Activated CD8-positive, alpha-beta memory T cell treated with anti-CD3 and anti-CD28 coated beads, Interleukin-2, amount 50 U/mL, for 24 hours (primary cell): ENCODE measurements around the gene VPS33A.
A peak's percentile ranks its signal among the peaks of the same experiment; 100 is the strongest.

Experiments
- DNase-seq: peaks from one replicate; pipeline ENCODE4 v3.0.0-alpha.2; 2020; ENCODE audit errors: extremely low read depth

The VPS33A gene

DNA sequence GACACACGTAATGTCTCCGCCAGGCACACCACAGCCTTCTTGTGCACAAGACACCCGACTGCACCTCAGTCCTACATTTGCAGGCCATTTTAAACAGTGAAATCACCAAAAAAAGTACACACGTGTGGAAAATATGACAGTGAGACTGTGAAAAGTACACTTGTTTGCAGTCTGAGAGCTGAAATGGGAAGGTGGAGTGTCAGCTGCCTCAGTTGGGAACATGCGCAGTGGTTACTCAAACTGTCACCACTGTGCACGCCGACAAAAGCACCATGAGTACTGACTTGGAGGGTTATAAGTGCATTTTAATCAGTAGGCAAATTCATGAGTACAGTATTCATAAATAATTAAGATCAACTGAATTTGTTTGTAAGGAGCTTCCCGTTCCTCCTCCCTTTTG is 15.8 kb downstream of the VPS33A start:
- no peak for DNase-seq

DNA sequence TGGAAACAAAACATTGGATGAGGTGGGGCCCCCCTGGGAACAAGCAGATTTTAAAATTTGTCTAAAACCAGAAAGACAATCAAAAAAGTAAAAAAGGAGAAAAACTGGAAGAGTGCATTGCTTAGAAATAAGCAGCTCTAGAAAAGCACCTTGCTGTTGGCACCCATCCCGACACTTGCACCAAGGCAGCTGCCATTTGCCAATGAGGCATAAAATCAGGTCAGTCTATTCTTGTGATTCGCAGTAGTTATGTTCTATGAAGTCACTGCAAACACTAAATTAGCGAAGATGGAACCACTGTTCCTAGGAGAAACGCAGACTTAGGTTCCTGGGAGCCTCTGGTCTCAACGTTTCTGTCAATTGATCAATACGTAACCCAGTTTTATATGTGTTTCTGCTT is 16.2 kb downstream of the VPS33A start:
- no peak for DNase-seq

DNA sequence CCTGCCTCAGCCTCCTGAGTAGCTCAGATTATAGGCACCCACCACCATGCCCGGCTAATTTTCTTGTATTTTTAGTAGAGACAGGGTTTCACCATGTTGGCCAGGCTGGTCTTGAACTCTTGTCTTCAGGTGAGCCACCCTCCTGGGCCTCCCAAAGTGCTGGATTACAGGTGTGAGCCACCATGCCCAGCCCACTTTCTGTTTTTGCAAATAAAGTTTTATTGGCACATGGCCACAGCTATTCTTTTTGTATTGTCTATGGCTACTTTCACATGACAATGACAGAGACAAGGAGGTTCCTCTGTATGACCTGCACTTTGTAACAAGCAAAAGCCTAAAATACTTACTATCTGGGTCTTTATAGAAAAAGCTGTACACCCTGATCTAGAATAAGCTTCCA is 20.7 kb downstream of the VPS33A start:
- DNase-seq: no peak

DNA sequence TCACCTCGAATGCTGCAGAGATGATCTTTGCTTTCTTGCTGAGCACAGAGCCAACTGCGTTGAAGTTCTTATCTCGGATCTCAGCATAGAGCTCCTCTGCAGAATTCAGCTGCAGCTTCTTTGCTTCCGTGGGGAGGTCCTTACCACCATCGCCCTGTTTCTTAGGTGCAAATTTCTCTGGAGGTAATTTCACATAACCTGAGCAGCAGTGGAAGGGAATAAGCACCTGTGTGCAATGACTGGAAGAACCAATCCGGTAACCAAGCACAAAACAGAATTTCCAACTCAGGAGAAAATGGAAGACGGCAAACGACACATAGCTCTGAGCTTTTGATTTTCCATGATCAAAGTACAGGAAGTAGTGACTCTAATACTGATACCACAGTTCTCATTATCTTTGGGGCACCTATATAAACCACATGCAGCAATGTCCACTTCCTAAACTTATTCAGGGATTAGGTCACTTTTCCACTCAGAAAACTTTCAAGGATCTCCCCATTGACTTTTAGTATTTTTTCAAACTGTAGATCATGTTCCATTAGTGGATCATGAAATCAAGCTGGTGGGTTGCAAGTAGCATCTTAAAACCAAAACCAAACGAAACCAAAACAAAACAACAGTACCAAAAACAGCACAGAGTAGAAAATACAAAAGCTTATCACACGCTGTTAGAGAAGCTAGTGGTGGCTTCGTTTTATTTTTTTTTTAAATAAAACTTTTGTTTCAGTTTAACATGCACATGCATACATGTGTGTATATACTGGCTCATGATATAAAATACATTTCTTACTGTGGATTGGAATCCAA is 21.5 kb downstream of the VPS33A start:
- no peak for DNase-seq

DNA sequence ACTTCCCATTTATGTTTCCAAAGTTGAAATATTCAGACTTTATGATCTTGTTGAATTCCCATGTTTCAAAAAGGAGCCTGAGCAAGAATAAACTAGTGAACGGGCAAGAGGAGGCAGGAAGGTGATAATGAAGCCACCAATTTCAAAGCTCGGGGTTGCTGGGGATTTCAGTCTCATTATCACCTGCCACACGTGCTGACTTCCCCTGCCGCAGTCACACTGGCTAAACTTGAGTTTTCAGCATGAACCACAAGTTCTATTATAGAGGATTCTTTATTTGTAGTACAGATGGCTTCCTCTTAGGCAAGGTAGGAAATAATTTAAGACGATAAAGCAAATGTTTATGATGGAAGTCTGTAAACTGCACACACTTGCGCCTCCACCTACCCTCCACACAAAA is 22.3 kb downstream of the VPS33A start:
- DNase-seq: no peak

DNA sequence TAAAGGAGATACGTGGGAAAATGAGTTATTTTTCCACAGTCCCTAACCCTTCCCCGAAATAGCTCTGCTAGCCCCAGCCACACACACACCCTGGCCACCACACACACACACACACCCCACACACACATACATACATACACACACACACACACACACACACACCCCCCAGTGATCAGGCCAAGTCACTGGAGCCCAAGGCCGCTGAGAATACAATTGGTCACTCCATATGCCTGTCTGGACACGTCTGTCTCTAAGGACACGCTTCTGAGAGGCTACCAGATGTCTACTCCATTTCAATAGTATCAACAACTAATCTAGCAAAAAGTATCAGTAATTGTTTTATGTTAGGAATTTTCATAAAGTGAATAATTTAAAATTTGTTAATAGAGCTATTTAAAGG is 27.4 kb downstream of the VPS33A start:
- DNase-seq: no peak

DNA sequence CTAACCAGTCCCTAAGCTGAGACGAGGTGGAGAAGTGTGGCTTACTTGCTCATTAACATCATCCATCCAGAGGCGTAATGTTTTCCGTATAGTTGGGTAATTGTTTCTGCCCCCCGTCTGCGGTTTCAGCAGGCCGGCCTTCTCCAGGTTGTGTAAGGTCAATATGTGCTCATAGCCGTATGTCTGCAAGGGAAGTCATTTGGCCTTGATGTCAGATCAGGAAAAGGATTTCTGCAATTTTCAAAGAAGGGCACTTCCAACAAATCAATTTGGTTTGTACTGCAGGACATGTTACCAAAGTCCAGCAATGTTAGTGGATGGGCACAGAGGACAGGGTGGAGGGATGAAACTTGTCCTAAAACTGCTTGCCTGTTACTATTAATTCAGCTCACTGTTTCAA is 30.6 kb downstream of the VPS33A start:
- no peak for DNase-seq

DNA sequence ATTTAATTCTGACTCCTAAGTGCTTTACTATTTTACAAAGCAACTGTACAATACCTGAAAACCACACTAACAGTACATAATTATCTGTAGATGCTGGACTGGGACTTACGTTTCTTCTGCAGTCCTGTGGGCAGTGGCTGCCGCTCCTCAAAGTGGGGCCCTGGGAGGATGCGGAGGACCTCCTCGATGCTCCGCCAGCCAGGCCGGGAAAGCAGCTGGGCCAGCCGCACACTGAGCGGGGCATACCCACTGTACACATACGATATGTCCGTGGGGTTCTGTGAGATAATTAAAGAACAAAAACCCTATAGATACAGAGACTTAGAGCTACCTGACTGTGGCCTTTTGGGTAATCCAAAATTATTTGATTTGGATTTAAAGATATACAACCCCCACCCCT is 33.6 kb downstream of the VPS33A start:
- DNase-seq: no peak

DNA sequence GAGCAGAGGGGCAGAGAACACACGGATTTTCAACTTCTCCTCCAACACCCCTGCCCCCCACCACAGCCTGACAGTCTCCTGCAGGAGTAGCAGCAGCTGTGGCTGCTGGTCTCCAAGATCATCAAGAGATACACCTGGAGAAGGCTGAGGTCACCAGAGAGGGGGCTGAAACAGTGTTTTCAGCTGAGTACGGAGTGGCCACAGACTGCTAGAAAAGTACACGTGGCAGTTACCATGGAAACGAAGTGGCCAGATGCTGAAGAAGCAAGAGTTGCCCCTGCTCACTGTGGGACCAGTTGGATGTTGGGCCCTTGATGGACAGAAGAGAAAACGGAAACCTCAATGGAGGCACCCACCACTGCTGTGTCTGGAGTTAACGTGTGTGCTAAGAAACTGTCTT is 35.5 kb downstream of the VPS33A start:
- DNase-seq: no peak

DNA sequence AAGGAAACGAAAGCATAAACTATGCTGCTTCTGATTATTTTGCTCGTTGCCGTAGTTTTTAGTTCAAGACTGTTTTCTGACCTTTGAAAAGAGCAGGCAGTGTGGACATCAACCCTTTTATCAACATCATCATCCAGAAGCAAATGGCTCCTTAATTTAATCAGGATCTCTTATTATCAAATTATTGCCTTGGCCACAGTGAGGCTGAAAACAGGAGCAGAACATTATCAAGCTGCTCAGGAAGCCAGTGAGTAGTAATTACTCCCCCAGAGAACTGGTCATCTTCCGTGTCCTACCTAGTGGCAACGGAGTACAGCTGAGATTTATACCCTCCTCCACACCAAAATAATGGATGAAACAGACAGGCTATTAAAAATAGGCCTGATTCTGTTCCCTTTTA is 38.2 kb downstream of the VPS33A start:
- no peak for DNase-seq

DNA sequence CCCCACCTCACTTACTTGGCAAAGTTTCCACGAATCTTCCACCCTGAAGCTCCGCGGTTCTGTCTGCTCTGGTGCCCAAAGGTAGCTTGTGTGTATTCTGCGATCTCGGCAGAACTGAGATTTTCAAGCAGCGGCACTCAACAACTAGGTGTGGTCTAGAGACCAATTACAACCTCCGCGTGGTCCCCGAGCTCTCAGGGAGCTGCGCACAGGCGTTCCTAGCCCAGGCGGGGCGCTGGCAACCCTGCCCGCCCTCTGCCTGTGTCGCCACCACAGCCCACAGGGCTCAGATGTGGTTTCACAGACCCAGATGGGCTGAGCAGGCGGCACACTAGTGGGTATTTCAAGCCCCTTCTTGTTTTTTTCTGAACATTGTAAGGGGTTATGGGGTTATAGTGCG is 39.0 kb downstream of the VPS33A start:
- DNase-seq: no peak

DNA sequence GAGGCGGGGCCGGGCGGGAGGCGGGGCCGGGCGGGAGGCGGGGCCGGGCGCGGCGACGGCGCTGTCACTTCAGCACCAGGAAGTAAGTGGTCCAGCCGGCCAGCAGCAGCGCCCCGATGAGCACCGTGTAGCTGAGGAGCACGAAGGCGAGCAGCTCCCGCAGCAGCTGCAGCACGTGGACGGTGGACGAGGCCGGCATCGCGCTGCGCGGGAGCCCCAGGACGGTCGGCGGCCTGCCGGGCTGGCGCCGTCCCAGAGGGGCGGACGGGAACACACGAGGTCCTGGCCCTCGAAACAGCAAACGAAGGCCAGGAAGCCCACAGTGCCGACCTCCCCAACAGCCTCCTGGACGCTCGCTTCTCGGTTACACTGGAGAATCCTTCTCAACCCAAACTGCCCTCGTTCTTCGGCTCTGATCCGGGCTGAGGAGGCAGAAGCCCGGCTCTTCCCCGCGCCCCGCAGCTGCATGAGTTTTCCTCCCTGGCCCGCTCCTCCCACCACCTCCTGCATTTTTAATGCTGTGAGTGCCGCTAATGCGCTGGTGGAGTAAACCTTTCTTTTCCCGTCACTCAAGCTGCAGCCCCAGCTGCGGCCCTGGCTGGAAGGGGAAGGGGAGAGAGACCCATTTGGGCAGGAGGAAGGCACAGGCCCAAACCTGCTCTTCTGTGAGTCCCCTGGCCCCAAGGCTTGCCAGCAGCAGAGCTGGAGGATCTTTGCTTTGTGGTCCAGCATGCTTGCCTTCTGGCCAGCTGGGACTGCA is 39.7 kb downstream of the VPS33A start:
- DNase-seq: no peak

DNA sequence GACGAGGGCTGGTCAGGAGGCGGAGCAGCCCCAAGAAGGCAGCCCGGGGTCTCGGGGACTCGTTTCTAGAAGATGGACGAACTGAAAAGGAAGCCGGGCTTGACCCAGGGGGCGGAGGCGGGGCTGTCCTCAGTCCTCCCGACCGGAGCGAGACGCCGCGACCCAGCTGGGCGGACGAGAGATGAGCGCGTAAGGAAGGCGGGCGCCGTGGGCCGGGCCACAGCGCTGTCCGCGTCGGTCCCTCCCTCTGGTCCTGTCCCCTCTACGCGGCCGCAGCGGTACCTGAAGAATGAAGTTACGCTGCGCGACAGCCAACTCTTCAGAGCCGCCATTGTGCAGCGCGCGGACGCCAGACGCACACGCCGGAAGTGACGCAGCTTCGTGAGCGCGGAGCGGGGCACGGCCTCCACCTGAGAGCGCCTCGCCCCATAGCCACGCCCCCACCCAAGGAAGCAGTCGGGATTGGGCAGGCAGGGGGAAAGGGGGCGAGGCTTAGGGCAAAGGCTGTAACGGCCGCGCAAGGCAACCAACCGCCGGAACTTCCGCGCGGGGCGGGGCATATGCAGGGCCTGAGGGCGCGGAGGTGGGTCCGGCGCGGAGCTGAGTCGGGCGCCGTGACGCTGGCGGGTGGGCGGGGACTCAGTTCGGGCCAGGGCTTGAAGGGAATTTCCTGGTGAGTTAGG is 40.5 kb downstream of the VPS33A start, which contains the start of gene DIABLO:
Gene DIABLO, minus strand, starts transcription at position 370 of the 683 bp plus-strand sequence. Its CDS starts 38 bp downstream, at position 332.
- peak; percentile 99 for DNase-seq

DNA sequence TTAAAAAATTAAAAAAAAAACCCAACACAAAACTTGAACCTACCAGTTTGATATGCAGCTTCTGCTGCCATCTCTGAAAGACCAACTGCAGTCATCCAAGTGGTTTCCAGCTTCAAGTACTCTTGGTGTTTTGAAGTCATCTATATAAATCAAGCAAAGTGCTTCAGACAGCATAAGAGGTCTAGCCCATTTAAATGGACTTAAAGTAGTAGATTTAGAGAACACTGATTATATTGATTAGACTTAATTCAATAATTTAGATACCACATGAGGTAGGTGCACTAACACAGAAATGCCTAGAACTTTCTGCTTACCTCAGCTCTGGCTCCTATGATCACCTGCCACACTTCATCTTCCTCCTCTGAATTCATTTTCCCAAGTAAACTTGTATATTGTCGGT is 49.8 kb downstream of the VPS33A start:
- DNase-seq: no peak

DNA sequence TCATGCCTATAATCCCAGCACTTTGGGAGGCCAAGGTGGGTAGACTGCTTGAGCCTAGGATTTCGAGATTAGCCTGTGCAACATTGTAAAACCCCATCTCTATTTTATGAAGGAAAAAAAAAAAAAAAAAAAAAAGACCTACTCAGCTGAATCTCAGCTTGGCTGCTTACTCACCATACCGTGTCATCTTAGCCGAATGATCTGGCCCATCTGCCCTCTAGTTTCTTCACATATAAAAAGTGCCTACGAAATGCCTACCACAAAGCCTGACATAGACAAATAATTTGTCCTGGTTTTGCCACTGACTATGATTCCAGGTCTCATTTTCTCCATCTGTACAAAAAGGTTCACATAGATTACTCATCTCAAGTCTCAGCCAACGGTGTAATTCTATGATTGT is 50.5 kb downstream of the VPS33A start:
- no peak for DNase-seq

DNA sequence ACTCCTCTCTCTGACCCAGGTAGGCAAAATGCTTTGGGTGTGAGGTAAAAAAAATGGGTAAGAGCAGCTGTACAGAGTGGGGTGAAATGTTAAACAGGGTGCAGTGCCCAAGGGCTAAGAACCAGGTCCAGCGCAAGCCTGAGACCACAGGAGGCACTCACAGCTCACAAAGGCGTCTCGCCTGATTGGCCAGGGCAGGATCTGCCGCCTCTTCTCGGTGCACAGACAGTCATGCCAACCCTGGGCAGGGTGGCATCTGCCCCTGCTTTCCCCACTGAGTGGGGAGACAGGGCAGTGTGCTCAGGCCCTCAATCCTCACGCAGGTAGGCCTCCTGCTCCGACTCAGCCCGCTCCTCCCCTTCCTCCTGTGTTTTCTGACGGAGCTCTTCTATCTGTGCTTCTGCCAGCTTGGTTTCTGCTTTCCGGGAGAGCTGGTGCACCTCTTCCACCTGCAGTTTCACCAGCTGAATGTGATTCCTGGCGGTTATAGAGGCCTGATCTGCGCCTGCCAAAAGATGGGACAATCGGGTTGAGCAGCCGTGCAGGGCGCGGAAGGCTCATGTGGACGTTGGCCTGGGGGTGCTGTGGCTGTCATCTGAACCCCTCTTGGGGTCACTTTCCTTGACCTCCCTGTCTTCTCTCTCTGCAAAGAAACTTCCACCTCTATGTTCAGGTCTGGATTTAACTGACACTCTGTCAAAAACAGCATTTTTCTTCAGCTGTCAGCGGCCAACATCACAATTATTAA is 58.0 kb downstream of the VPS33A start:
- no peak for DNase-seq

DNA sequence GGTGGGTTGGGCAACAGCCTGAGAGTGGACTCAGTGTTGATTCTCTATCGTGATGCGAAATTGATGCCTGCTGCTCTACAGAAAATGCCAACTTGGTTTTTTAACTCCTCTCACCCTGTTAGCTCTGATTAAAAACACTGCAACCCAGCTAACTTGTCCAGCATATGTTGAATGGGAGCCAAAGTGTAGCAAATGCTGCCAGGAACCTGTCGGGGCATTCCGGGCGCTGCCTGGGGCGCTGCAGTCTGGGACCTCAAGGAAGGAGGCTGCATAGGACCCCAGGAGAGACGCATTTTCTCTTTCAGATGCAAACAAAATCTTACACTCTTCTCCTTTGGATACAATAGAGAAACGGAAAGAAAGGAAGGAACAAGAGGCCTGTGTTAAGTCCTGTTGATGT is 58.9 kb downstream of the VPS33A start:
- no peak for DNase-seq

DNA sequence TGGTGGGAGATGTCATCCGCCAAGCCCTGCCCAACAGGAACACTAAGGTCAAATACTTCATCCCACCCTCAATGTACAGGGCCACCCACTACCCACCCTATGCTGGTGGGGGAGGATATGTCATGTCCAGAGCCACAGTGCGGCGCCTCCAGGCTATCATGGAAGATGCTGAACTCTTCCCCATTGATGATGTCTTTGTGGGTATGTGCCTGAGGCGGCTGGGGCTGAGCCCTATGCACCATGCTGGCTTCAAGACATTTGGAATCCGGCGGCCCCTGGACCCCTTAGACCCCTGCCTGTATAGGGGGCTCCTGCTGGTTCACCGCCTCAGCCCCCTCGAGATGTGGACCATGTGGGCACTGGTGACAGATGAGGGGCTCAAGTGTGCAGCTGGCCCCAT is 59.3 kb downstream of the VPS33A start:
- DNase-seq: no peak

DNA sequence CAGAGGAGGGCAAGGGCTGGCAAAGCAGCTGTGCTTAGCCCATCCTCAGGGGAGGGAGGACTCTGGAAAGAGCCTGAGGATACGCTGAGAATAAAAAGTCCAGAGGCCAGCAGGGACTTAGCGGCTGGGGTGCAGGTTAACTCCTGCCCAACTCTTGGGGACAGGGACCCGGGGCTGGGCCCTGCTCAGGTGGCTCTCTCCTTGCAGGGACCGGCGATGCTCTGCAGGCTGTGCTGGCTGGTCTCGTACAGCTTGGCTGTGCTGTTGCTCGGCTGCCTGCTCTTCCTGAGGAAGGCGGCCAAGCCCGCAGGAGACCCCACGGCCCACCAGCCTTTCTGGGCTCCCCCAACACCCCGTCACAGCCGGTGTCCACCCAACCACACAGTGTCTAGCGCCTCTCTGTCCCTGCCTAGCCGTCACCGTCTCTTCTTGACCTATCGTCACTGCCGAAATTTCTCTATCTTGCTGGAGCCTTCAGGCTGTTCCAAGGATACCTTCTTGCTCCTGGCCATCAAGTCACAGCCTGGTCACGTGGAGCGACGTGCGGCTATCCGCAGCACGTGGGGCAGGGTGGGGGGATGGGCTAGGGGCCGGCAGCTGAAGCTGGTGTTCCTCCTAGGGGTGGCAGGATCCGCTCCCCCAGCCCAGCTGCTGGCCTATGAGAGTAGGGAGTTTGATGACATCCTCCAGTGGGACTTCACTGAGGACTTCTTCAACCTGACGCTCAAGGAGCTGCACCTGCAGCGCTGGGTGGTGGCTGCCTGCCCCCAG is 60.0 kb downstream of the VPS33A start:
- DNase-seq: no peak

DNA sequence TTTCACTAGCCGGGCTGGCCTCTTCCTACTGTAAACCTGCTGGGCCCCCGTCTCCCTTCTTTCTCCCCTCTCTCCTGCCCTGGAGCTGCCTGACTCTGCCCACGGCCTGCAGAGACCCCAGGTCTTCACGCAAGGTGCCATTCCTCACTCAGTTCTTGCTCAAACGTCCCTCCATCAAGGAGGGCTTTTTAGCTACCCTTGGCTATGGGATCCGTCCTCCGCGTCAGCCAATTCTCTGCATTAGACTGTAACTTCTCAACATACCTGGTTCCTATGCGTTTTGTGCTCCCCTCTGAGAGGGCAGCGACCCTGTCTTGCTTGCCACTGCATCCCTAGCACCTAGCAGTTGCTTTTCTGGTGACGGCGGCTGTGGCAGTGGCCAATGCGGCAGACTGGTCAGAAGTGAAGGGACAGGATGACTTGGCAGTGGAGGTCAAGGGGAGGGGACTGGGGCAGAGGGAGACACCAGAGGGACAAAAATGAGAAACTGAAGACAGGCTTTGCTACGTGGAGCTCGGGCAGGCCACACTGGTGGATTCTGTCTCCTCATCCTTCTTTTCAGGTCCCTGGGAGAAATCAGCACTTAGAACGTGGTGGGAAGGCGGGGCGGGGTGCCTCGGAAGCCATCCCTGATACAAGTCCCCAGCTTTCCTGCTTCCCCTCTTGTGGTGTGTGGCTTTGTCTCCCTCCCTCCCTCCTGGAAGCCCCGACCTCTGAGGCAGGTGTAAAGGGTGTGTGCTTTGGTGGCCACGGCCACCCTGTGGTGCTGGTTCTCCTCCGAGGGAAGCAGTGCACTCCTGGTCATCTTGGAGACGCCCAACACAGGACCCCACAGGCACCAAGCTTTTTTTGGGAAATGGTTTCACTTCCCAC is 61.0 kb downstream of the VPS33A start:
- DNase-seq: no peak
